B cell (primary cell): ENCODE data around the gene HRC.

Experiments used
- EZH2 ChIP-seq: IDR thresholded peaks from 2 replicates; pipeline ENCODE4 v1.6.1; 2012; ENCODE audit warnings: borderline replicate concordance, low read depth, mild to moderate bottlenecking, moderate library complexity, low read length; ENCODE audit not compliant: insufficient read depth, poor library complexity, severe bottlenecking
- TF ChIP-seq, protein P1 (sequence below): fragments of 200-600 bp; IDR thresholded peaks from one replicate; pipeline ENCODE4 v1.8.0; 2022; ENCODE audit warnings: antibody characterized with exemption, mild to moderate bottlenecking

DNA sequence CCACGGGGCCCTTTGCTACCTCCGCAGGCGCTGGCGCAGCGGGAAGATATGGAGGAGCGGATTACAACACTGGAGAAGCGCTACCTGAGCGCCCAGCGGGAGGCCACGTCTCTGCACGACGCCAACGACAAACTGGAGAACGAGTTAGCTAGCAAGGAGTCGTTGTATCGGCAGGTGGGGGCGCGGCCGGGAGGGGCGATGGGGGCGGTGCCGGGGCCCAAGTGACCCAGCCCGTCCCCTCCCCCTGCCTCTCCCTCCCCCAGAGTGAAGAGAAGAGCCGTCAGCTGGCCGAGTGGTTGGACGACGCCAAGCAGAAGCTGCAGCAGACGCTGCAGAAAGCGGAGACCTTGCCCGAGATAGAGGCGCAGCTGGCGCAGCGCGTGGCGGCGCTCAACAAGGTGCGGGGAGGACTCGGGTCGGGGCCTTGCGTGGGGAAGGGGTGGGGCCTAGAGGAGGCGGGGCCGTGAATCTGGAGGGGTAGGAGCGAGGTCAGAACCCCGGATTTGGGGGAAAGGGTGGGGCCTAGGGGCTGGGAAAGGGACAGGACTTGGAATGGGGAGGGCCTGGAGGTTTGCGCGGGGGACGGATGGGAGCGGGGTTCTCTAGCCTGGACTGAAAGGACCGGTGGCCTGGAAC, 22.1 kb downstream of the HRC start:
- TF ChIP-seq, protein P1, sequence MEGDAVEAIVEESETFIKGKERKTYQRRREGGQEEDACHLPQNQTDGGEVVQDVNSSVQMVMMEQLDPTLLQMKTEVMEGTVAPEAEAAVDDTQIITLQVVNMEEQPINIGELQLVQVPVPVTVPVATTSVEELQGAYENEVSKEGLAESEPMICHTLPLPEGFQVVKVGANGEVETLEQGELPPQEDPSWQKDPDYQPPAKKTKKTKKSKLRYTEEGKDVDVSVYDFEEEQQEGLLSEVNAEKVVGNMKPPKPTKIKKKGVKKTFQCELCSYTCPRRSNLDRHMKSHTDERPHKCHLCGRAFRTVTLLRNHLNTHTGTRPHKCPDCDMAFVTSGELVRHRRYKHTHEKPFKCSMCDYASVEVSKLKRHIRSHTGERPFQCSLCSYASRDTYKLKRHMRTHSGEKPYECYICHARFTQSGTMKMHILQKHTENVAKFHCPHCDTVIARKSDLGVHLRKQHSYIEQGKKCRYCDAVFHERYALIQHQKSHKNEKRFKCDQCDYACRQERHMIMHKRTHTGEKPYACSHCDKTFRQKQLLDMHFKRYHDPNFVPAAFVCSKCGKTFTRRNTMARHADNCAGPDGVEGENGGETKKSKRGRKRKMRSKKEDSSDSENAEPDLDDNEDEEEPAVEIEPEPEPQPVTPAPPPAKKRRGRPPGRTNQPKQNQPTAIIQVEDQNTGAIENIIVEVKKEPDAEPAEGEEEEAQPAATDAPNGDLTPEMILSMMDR: no peak
- no peak for TF ChIP-seq EZH2
